Activated CD8-positive, alpha-beta T cell treated with anti-CD3 and anti-CD28 coated beads for 36 hours (primary cell): ENCODE measurements around the gene P2RX3. TPM values are rescaled to one million over a fixed set of nuclear protein-coding genes. Genes with fewer than 3 reads are reported as not detected.

Source experiments
- ATAC-seq: fragments of 200-7000 bp; cut with Tn5 transposase; one replicate; pipeline ENCODE4 v1.10.0; 2021; ENCODE audit warnings: mild to moderate bottlenecking, moderate library complexity
- CTCF ChIA-PET: fragments of 350-600 bp; sonication (Branson Sonifier 250); formaldehyde crosslinking; loops from one replicate; lab custom pipeline; 2021; ENCODE audit warnings: antibody characterized with exemption; lab: Charles Lee
- POLR2A ChIA-PET: fragments of 350-600 bp; sonication (Branson Sonifier 250); formaldehyde crosslinking; loops from one replicate; lab custom pipeline; 2021; ENCODE audit warnings: antibody characterized with exemption; lab: Charles Lee
- DNase-seq: peaks from one replicate; pipeline ENCODE4 v3.0.0-alpha.2; 2020
- H3K27ac Mint-ChIP-seq: one replicate; pipeline ENCODE4 v1.8.0; 2021; ENCODE audit warnings: mild to moderate bottlenecking, mixed read lengths
- H3K27me3 Mint-ChIP-seq: one replicate; pipeline ENCODE4 v1.8.0; 2021; ENCODE audit warnings: mixed read lengths
- H3K36me3 Mint-ChIP-seq: one replicate; pipeline ENCODE4 v1.8.0; 2021; ENCODE audit warnings: low read depth, mixed read lengths
- H3K4me1 Mint-ChIP-seq: one replicate; pipeline ENCODE4 v1.8.0; 2021; ENCODE audit warnings: low read depth, mixed read lengths
- H3K4me3 Mint-ChIP-seq: one replicate; pipeline ENCODE4 v1.8.0; 2021; ENCODE audit warnings: mild to moderate bottlenecking, moderate library complexity, mixed read lengths
- H3K9me3 Mint-ChIP-seq: one replicate; pipeline ENCODE4 v1.8.0; 2021; ENCODE audit warnings: mixed read lengths
- intact Hi-C: fragments of 100-400 bp; cut with micrococcal nuclease; formaldehyde crosslinking; loops from one replicate; pipeline ENCODE4 v1.10.0; 2022
- total RNA-seq, 2 experiments: library from RNA; stranded (reverse); gene quantifications; one replicate each; pipeline ENCODE4 v1.2.3, GENCODE V29; 2021
- TF ChIP-seq, protein P1 (sequence below): fragments of 200-600 bp; IDR thresholded peaks from one replicate; pipeline ENCODE4 v1.8.0; 2022; ENCODE audit warnings: antibody characterized with exemption, mild to moderate bottlenecking

The P2RX3 gene
- total RNA-seq, 2 experiments from 2014 or later = not detected

DNA sequence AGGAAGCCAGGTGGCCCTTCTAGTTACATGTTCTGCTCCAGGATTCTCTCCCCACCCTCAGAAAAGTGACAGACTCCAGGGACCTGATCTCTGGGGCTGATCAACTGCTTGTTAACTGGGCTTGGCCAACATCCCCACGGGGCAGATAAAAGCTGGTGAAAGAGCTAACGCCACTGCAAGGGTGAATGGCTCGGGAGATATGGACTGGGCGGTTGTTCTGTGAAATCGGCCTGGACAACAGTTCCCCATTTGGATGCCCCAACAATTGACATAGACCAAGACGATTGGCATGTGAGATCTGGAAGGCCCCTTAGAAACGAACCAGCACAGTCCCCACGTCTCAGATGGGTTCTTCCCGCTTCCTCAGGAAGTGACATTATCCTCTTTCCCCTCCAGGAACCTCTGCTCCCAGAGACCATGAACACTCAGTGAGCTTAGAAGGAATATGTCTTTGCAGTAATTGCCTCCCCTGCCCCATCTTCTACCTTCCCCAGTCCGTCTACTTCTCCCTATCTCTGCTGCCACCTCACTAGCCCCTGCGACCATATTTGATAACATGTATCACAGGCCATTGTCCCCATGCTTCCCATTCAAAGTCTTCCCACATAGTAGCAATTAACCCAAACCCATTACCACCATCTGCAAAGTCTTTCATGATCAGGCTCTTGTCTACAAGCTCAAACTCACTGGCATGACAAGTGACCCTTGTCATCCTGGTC, 57.9 kb downstream of the P2RX3 start:
- CTCF ChIA-PET = interaction anchor here (1.1 to 2.9 kb wide), 3 partner anchors 53 to 131 kb away, joined by 3 to 13 read pairs (median 5); no protein-coding TSS in a partner anchor
- Mint-ChIP-seq H3K36me3 (no peaks in the 10 kb centered on the region), H3K27me3 (no peaks in the 10 kb centered on the region), H3K27ac (no peak overlapping the region), H3K4me3 (no peak overlapping the region), H3K4me1 (no peaks in the 10 kb centered on the region), H3K9me3 (no peaks in the 10 kb centered on the region)
- TF ChIP-seq, protein P1, sequence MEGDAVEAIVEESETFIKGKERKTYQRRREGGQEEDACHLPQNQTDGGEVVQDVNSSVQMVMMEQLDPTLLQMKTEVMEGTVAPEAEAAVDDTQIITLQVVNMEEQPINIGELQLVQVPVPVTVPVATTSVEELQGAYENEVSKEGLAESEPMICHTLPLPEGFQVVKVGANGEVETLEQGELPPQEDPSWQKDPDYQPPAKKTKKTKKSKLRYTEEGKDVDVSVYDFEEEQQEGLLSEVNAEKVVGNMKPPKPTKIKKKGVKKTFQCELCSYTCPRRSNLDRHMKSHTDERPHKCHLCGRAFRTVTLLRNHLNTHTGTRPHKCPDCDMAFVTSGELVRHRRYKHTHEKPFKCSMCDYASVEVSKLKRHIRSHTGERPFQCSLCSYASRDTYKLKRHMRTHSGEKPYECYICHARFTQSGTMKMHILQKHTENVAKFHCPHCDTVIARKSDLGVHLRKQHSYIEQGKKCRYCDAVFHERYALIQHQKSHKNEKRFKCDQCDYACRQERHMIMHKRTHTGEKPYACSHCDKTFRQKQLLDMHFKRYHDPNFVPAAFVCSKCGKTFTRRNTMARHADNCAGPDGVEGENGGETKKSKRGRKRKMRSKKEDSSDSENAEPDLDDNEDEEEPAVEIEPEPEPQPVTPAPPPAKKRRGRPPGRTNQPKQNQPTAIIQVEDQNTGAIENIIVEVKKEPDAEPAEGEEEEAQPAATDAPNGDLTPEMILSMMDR = no peak
- ATAC-seq = no peak
- intact Hi-C loops = no loop called here
- POLR2A ChIA-PET = interaction anchor here (0.6 to 19.8 kb wide), 7 partner anchors 9 to 63 kb away, joined by 3 to 264 read pairs (median 3); partner anchors contain the start of gene SLC43A3
- DNase-seq = no peak

DNA sequence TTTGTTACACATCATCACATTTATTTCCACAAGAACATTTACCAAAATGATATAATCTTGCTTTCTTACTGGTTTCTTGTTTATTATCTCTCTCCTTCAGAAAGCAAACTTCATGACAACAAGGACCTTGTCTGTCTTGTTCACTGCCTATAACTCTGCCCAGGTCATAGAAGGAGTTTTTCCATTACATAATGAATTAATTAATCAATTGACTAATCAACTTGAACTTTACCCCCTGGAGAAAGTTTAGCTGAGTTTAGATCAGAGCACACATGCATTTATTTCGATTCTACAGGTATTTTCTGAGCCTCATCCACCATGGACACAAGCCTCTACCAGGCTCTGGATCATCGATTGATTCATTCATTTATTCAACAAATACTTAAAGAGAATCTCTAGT, 58.6 kb downstream of the P2RX3 start:
- TF ChIP-seq, protein P1 = no peak
- Mint-ChIP-seq H3K36me3 (no peaks in the 10 kb centered on the region), H3K4me3 (no peak overlapping the region), H3K4me1 (no peaks in the 10 kb centered on the region), H3K27me3 (no peaks in the 10 kb centered on the region), H3K27ac (no peak overlapping the region), H3K9me3 (no peaks in the 10 kb centered on the region)
- POLR2A ChIA-PET = interaction anchor here (0.6 to 19.8 kb wide), 9 partner anchors 8 to 391 kb away, joined by 3 to 264 read pairs (median 3); partner anchors contain the start of gene SLC43A3
- CTCF ChIA-PET = interaction anchor here (1.1 to 2.9 kb wide), 3 partner anchors 54 to 130 kb away, joined by 3 to 13 read pairs (median 5); no protein-coding TSS in a partner anchor
- intact Hi-C loops = no loop called here
- no peak for ATAC-seq
- DNase-seq = no peak

DNA sequence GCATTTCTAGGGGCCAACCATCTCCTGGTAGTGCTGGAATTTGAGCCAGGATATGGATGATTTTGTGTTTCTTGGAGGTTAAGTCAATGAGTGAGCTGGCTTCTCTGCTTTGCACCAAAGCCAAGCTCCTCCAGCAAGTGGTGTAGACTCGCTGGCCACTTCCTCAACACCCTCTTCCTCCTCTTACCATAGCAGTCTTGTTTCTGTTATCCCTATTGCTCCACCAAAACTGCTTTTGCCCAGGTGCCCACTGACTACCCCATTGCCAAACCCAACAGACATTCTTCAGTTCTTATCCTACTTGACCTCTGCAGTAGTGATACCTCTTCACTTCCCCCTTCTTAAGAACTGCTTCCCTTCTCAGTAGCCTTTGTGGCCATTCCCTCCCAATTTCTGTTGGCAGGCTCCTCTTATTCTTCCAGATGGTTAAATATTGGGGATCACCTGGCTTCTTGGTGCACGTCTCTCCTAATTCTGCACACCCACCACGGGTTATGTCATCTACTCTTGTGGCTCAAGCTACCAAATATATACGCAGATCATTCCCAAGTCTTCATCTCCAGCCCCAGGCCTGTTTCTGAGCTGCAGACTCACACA, 59.3 kb downstream of the P2RX3 start:
- intact Hi-C loops = no loop called here
- TF ChIP-seq, protein P1 = no peak
- DNase-seq (no peak), ATAC-seq (no peak)
- H3K27me3 Mint-ChIP-seq = no peaks in the 10 kb centered on the region
- no peak overlapping the region for H3K4me3 Mint-ChIP-seq
- POLR2A ChIA-PET = interaction anchor here (1.0 to 19.8 kb wide), 7 partner anchors 7 to 44 kb away, joined by 3 to 264 read pairs (median 3); partner anchors contain the start of gene SLC43A3
- no peaks in the 10 kb centered on the region for H3K9me3 Mint-ChIP-seq
- H3K36me3 Mint-ChIP-seq = no peaks in the 10 kb centered on the region
- no peak overlapping the region for H3K27ac Mint-ChIP-seq
- H3K4me1 Mint-ChIP-seq = no peaks in the 10 kb centered on the region
- CTCF ChIA-PET = interaction anchor here (1.1 to 2.9 kb wide), 4 partner anchors 52 to 130 kb away, joined by 3 to 13 read pairs (median 4); no protein-coding TSS in a partner anchor

DNA sequence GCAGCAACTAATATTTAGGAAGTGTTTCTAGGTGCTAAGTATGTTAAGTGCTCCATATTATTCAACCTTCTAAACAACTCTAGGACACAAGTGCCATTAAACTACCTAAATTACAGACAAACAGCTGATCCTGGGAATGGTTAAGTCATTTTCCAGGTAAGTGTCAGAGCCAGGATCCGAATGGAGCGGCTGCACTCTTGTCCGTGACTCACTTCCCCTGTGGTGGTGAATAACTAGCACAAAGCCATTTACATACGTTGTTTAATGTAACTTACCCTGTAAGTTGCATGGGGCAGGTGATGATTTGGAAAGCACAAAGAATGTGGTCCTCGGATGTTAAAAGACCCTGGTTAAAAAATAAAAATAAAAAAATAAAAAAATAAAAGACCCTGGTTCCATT, 61.1 kb downstream of the P2RX3 start:
- H3K4me3 Mint-ChIP-seq = no peak overlapping the region
- H3K27ac Mint-ChIP-seq = no peak overlapping the region
- H3K36me3 Mint-ChIP-seq = peaks cover 2% of the 10 kb centered on the region
- ChIA-PET CTCF (interaction anchor here (0.6 to 1.0 kb wide), 3 partner anchors 58 to 245 kb away, joined by 3 read pairs; no protein-coding TSS in a partner anchor), POLR2A (interaction anchor here (2.8 to 19.8 kb wide), 3 partner anchors 9 to 22 kb away, joined by 8 to 264 read pairs (median 30); partner anchors contain the start of genes PRG2 and SLC43A3)
- intact Hi-C loops = no loop called here
- H3K9me3 Mint-ChIP-seq = no peaks in the 10 kb centered on the region
- DNase-seq (no peak), ATAC-seq (no peak)
- TF ChIP-seq, protein P1 = no peak
- H3K4me1 Mint-ChIP-seq = peaks cover 2% of the 10 kb centered on the region
- no peaks in the 10 kb centered on the region for H3K27me3 Mint-ChIP-seq
